CD8-positive, alpha-beta memory T cell (primary cell): ENCODE results near the gene RHBDL1. TPM values are rescaled to one million over a fixed set of nuclear protein-coding genes. Genes with fewer than 3 reads are reported as not detected.

ENCODE experiments used
- CTCF ChIA-PET: fragments of 350-600 bp; sonication (Branson Sonifier 250); formaldehyde crosslinking; loops from one replicate; lab custom pipeline; 2021; ENCODE audit warnings: antibody characterized with exemption; lab: Charles Lee
- POLR2A ChIA-PET: fragments of 350-600 bp; sonication (Branson Sonifier 250); formaldehyde crosslinking; loops from one replicate; lab custom pipeline; 2021; ENCODE audit warnings: antibody characterized with exemption; lab: Charles Lee
- DNase-seq, 5 donors: peaks; one replicate each; pipeline versions ENCODE4 v3.0.0 to v3.0.0-alpha.2; 2020 to 2022; ENCODE audit warnings: mixed read lengths in 1 of 5
- H3K27ac ChIP-seq: one replicate; pipeline ENCODE4 v1.7.0; 2013; ENCODE audit warnings: low read depth, mild to moderate bottlenecking, low read length, moderate library complexity
- H3K27me3 ChIP-seq: 2 replicates; pipeline ENCODE4 v1.7.0; 2013; ENCODE audit warnings: low read length, mild to moderate bottlenecking; ENCODE audit not compliant: insufficient read depth, poor library complexity, severe bottlenecking
- H3K36me3 ChIP-seq: 2 replicates; pipeline ENCODE4 v1.7.0; 2013; ENCODE audit warnings: mild to moderate bottlenecking, low read length, moderate library complexity; ENCODE audit not compliant: insufficient read depth
- H3K4me1 ChIP-seq: 2 replicates; pipeline ENCODE4 v1.7.0; 2013; ENCODE audit warnings: mild to moderate bottlenecking, low read length, moderate library complexity; ENCODE audit not compliant: insufficient read depth
- H3K4me3 ChIP-seq: 2 replicates; pipeline ENCODE4 v1.7.0; 2013; ENCODE audit warnings: mild to moderate bottlenecking, low read length
- H3K9me3 ChIP-seq: 2 replicates; pipeline ENCODE4 v1.7.0; 2013; ENCODE audit warnings: mild to moderate bottlenecking, low read length
- H3K27ac Mint-ChIP-seq, 8 donors: one replicate each; pipeline ENCODE4 v1.8.0; 2020 to 2021; ENCODE audit warnings: mixed read lengths in 8 of 8, mild to moderate bottlenecking in 6 of 8, inconsistent platforms in 3 of 8, moderate library complexity in 3 of 8
- H3K27me3 Mint-ChIP-seq, 2 donors: one replicate each; pipeline ENCODE4 v1.8.0; 2020 to 2021; ENCODE audit warnings: mixed read lengths in 2 of 2, mild to moderate bottlenecking in 1 of 2, moderate library complexity in 1 of 2
- H3K36me3 Mint-ChIP-seq, 3 donors: one replicate each; pipeline ENCODE4 v1.8.0; 2020 to 2021; ENCODE audit warnings: mixed read lengths in 3 of 3, inconsistent platforms in 1 of 3, mild to moderate bottlenecking in 1 of 3
- H3K4me1 Mint-ChIP-seq, 3 donors: one replicate each; pipeline ENCODE4 v1.8.0; 2020 to 2021; ENCODE audit warnings: mixed read lengths in 3 of 3, inconsistent platforms in 1 of 3, mild to moderate bottlenecking in 1 of 3
- H3K4me3 Mint-ChIP-seq, 7 donors: one replicate each; pipeline ENCODE4 v1.8.0; 2020 to 2021; ENCODE audit warnings: mixed read lengths in 7 of 7, mild to moderate bottlenecking in 6 of 7, moderate library complexity in 4 of 7, inconsistent platforms in 2 of 7
- H3K9me3 Mint-ChIP-seq, 5 donors: one replicate each; pipeline ENCODE4 v1.8.0; 2020 to 2022; ENCODE audit warnings: mixed read lengths in 5 of 5, mild to moderate bottlenecking in 3 of 5, moderate library complexity in 2 of 5, inconsistent platforms in 1 of 5
- polyA plus RNA-seq: library from polyadenylated mRNA; unstranded; fragments of 300-500 nt; fragmentation: Illumina TruSeq; gene quantifications from one replicate; pipeline ENCODE4 v1.2.3, GENCODE V29; 2021
- total RNA-seq, 2 experiments: library from RNA; stranded (reverse); gene quantifications; one replicate each; pipeline ENCODE4 v1.2.3, GENCODE V29; 2021

Gene RHBDL1
- total and polyA plus RNA-seq, 3 experiments from 2014 or later, result 0.29 to 0.44 (median 0.33) TPM

- Histone ChIP-seq H3K9me3 (no peaks in the 10 kb centered on the region), H3K4me3 (no peak within 1 kb of the TSS), H3K4me1 (peaks cover 14% of the 10 kb centered on the region), H3K27ac (no peak within 1 kb of the TSS), H3K27me3 (peaks cover 13% of the 10 kb centered on the region), H3K36me3 (no peaks in the 10 kb centered on the region)
- ChIA-PET POLR2A (interaction anchor here (0.6 to 5.9 kb wide), 7 partner anchors 11 to 74 kb away, joined by 3 to 53 read pairs (median 5); partner anchors contain the start of genes CCDC78, CHTF18, CIAO3 and HAGHL), CTCF (interaction anchor here (5.6 to 22.8 kb wide), 3 partner anchors 8 to 71 kb away, joined by 59 to 332 read pairs (median 108); partner anchors contain the start of genes ANTKMT, CCDC78, CHTF18 and CIAO3)
- Mint-ChIP-seq H3K4me3 (peak within 1 kb of the TSS; percentile 56 to 88 (median 58)), H3K27ac (peak within 1 kb of the TSS in 1 of 8 donors; percentile 54), H3K27me3 (peaks cover 0 to 13% of the 10 kb centered on the region in 2 donors), H3K36me3 (no peaks in the 10 kb centered on the region), H3K4me1 (peaks cover 11 to 25% (median 16%) of the 10 kb centered on the region in 3 donors), H3K9me3 (no peaks in the 10 kb centered on the region)
- peak; percentile 84 to 90 (median 88) for DNase-seq
Measured at GRCh38 chr16:714558-715476, 39.3 kb downstream of the RHBDL1 start, which contains the start of gene METRN. METRN (plus strand) TSS chr16:715118; CDS start chr16:715290, 172 bp downstream.

GRCh38 chr16:715477-716199 lies 40.2 kb downstream of the RHBDL1 start:
- Mint-ChIP-seq H3K27ac (peak overlapping the region in 1 of 8 donors; percentile 30), H3K4me3 (peak overlapping the region; percentile 30 to 88 (median 58)), H3K36me3 (no peaks in the 10 kb centered on the region), H3K27me3 (peaks cover 0 to 7% of the 10 kb centered on the region in 2 donors), H3K4me1 (peaks cover 15 to 32% (median 23%) of the 10 kb centered on the region in 3 donors), H3K9me3 (no peaks in the 10 kb centered on the region)
- ChIA-PET CTCF (interaction anchor here (0.6 to 22.8 kb wide), 5 partner anchors 7 to 314 kb away, joined by 3 to 332 read pairs (median 59); partner anchors contain the start of genes ANTKMT, CCDC78, CHTF18 and CIAO3), POLR2A (interaction anchor here (0.8 to 5.9 kb wide), 9 partner anchors 11 to 73 kb away, joined by 3 to 53 read pairs (median 5); partner anchors contain the start of genes CCDC78, CHTF18, CIAO3 and HAGHL)
- Histone ChIP-seq H3K27me3 (peaks cover 5% of the 10 kb centered on the region), H3K9me3 (no peaks in the 10 kb centered on the region), H3K27ac (no peak overlapping the region), H3K36me3 (no peaks in the 10 kb centered on the region), H3K4me1 (peaks cover 22% of the 10 kb centered on the region), H3K4me3 (no peak overlapping the region)
- no peak for DNase-seq

- no peaks in the 10 kb centered on the region for H3K36me3 Mint-ChIP-seq
- no peak overlapping the region for H3K27ac ChIP-seq
- no peaks in the 10 kb centered on the region for H3K36me3 ChIP-seq
- peaks cover 3% of the 10 kb centered on the region for H3K27me3 ChIP-seq
- H3K4me3 ChIP-seq, result no peak overlapping the region
- peaks cover 15 to 32% (median 23%) of the 10 kb centered on the region in 3 donors for H3K4me1 Mint-ChIP-seq
- H3K27me3 Mint-ChIP-seq, result peaks cover 0 to 5% of the 10 kb centered on the region in 2 donors
- CTCF ChIA-PET, result interaction anchor here (0.6 to 22.8 kb wide), 5 partner anchors 7 to 315 kb away, joined by 3 to 332 read pairs (median 59); partner anchors contain the start of genes ANTKMT, CCDC78, CHTF18 and CIAO3
- H3K9me3 Mint-ChIP-seq, result no peaks in the 10 kb centered on the region
- H3K27ac Mint-ChIP-seq, result peak overlapping the region in 4 of 8 donors; percentile 30 to 70 (median 57)
- H3K4me3 Mint-ChIP-seq, result peak overlapping the region; percentile 40 to 88 (median 61)
- DNase-seq, result no peak
- POLR2A ChIA-PET, result interaction anchor here (0.8 to 5.9 kb wide), 5 partner anchors 10 to 21 kb away, joined by 3 to 53 read pairs (median 4); partner anchors contain the start of genes CCDC78 and HAGHL
- H3K9me3 ChIP-seq, result no peaks in the 10 kb centered on the region
- peaks cover 22% of the 10 kb centered on the region for H3K4me1 ChIP-seq
Measured at GRCh38 chr16:716200-716568, 40.7 kb downstream of the RHBDL1 start.

GRCh38 chr16:716768-717325 lies 41.4 kb downstream of the RHBDL1 start:
- ChIA-PET POLR2A (interaction anchor here (1.0 to 5.9 kb wide), 2 partner anchors 9 to 13 kb away, joined by 3 to 53 read pairs; partner anchors contain the start of genes CCDC78 and HAGHL), CTCF (interaction anchor here (1.0 to 22.8 kb wide), 4 partner anchors 6 to 69 kb away, joined by 3 to 332 read pairs (median 84); partner anchors contain the start of genes ANTKMT, CCDC78, CHTF18 and CIAO3)
- Mint-ChIP-seq H3K27me3 (peaks cover 0 to 3% of the 10 kb centered on the region in 2 donors), H3K9me3 (no peaks in the 10 kb centered on the region), H3K27ac (peak overlapping the region in 3 of 8 donors; percentile 26 to 70 (median 30)), H3K4me1 (peaks cover 15 to 32% (median 23%) of the 10 kb centered on the region in 3 donors), H3K4me3 (peak overlapping the region in 5 of 7 donors; percentile 40 to 88 (median 61)), H3K36me3 (no peaks in the 10 kb centered on the region)
- Histone ChIP-seq H3K9me3 (no peaks in the 10 kb centered on the region), H3K27me3 (no peaks in the 10 kb centered on the region), H3K36me3 (no peaks in the 10 kb centered on the region), H3K4me3 (no peak overlapping the region), H3K4me1 (peaks cover 27% of the 10 kb centered on the region), H3K27ac (no peak overlapping the region)
- no peak for DNase-seq

GRCh38 chr16:717450-718245 lies 42.2 kb downstream of the RHBDL1 start:
- Histone ChIP-seq H3K27me3 (no peaks in the 10 kb centered on the region), H3K27ac (no peak overlapping the region), H3K4me1 (peaks cover 33% of the 10 kb centered on the region), H3K36me3 (no peaks in the 10 kb centered on the region), H3K9me3 (no peaks in the 10 kb centered on the region), H3K4me3 (no peak overlapping the region)
- H3K4me1 Mint-ChIP-seq, result peaks cover 17 to 40% (median 22%) of the 10 kb centered on the region in 3 donors
- DNase-seq, result no peak
- CTCF ChIA-PET, result interaction anchor here (1.1 to 22.8 kb wide), 2 partner anchors 19 to 68 kb away, joined by 4 to 332 read pairs; partner anchors contain the start of genes CIAO3 and HAGHL
- H3K27me3 Mint-ChIP-seq, result peaks cover 0 to 2% of the 10 kb centered on the region in 2 donors
- H3K27ac Mint-ChIP-seq, result no peak overlapping the region
- H3K36me3 Mint-ChIP-seq, result no peaks in the 10 kb centered on the region
- no peaks in the 10 kb centered on the region for H3K9me3 Mint-ChIP-seq
- H3K4me3 Mint-ChIP-seq, result peak overlapping the region in 1 of 7 donors; percentile 51
- POLR2A ChIA-PET, result interaction anchor here (5.9 kb wide), 1 partner anchor 9 kb away, joined by 53 read pairs; the partner anchor contains the start of genes CCDC78 and HAGHL

- H3K9me3 Mint-ChIP-seq, result no peaks in the 10 kb centered on the region
- H3K27me3 Mint-ChIP-seq, result no peaks in the 10 kb centered on the region
- H3K36me3 Mint-ChIP-seq, result no peaks in the 10 kb centered on the region
- peaks cover 18 to 42% (median 19%) of the 10 kb centered on the region in 3 donors for H3K4me1 Mint-ChIP-seq
- POLR2A ChIA-PET, result interaction anchor here (5.9 kb wide), 1 partner anchor 8 kb away, joined by 53 read pairs; the partner anchor contains the start of genes CCDC78 and HAGHL
- Histone ChIP-seq H3K9me3 (no peaks in the 10 kb centered on the region), H3K27me3 (no peaks in the 10 kb centered on the region), H3K4me1 (peaks cover 35% of the 10 kb centered on the region), H3K27ac (no peak overlapping the region), H3K4me3 (no peak overlapping the region), H3K36me3 (no peaks in the 10 kb centered on the region)
- CTCF ChIA-PET, result interaction anchor here (0.9 to 22.8 kb wide), 3 partner anchors 8 to 67 kb away, joined by 4 to 332 read pairs (median 4); partner anchors contain the start of genes CIAO3 and HAGHL
- peak overlapping the region in 2 of 8 donors; percentile 12 to 98 for H3K27ac Mint-ChIP-seq
- H3K4me3 Mint-ChIP-seq, result peak overlapping the region in 3 of 7 donors; percentile 88 to 97 (median 89)
- no peak for DNase-seq
Measured at GRCh38 chr16:718389-718788, 42.9 kb downstream of the RHBDL1 start.
